ENCODE measurements around the gene ZNF136. TPM values are rescaled to one million over a fixed set of nuclear protein-coding genes. Genes with fewer than 3 reads are reported as not detected.

Gene ZNF136
- total RNA-seq, 1 experiment from 2014 or later, result 6.7 TPM

GRCh38 chr19:12156223-12157058 lies 6.5 kb upstream of the ZNF136 start, which contains the start of gene ZNF625 (continued):
- TF ChIP-seq, protein P1, sequence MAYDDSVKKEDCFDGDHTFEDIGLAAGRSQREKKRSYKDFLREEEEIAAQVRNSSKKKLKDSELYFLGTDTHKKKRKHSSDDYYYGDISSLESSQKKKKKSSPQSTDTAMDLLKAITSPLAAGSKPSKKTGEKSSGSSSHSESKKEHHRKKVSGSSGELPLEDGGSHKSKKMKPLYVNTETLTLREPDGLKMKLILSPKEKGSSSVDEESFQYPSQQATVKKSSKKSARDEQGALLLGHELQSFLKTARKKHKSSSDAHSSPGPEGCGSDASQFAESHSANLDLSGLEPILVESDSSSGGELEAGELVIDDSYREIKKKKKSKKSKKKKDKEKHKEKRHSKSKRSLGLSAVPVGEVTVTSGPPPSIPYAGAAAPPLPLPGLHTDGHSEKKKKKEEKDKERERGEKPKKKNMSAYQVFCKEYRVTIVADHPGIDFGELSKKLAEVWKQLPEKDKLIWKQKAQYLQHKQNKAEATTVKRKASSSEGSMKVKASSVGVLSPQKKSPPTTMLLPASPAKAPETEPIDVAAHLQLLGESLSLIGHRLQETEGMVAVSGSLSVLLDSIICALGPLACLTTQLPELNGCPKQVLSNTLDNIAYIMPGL (CRISPR knock-in tag; IDR thresholded peaks at IDR 0.05), result 0 out of 2 replicates have a peak, but pooled peaks have one; percentile 40
- TF ChIP-seq, protein P2, sequence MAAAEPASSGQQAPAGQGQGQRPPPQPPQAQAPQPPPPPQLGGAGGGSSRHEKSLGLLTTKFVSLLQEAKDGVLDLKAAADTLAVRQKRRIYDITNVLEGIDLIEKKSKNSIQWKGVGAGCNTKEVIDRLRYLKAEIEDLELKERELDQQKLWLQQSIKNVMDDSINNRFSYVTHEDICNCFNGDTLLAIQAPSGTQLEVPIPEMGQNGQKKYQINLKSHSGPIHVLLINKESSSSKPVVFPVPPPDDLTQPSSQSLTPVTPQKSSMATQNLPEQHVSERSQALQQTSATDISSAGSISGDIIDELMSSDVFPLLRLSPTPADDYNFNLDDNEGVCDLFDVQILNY (CRISPR knock-in tag; IDR thresholded peaks at IDR 0.05), result peak; percentile 49; the same call in 1 of the 2 replicates
- TF ChIP-seq ZNF232 (CRISPR knock-in tag; IDR thresholded peaks at IDR 0.05) (no peak), FOXP4 (CRISPR knock-in tag; IDR thresholded peaks at IDR 0.05) (no peak), NFYB (CRISPR knock-in tag; conservative IDR thresholded peaks at IDR 0.05; ENCODE audit: low read depth) (peak; percentile 84), TEAD1 (CRISPR knock-in tag; IDR thresholded peaks at IDR 0.05) (no peak), ETV6 (CRISPR knock-in tag; IDR thresholded peaks at IDR 0.05) (0 out of 2 replicates have a peak, but pooled peaks have one; percentile 24), JUN (CRISPR knock-in tag; IDR thresholded peaks at IDR 0.05) (no peak), NFATC4 (CRISPR knock-in tag; IDR thresholded peaks at IDR 0.05) (no peak), ZNF396 (CRISPR knock-in tag; IDR thresholded peaks at IDR 0.05; ENCODE audit: borderline replicate concordance) (no peak), ZNF121 (CRISPR knock-in tag; IDR thresholded peaks at IDR 0.05) (peak; percentile 92), ARID4B (CRISPR knock-in tag; IDR thresholded peaks at IDR 0.05; ENCODE audit: borderline replicate concordance) (0 out of 2 replicates have a peak, but pooled peaks have one; percentile 64)
- TF ChIP-seq, protein P3, sequence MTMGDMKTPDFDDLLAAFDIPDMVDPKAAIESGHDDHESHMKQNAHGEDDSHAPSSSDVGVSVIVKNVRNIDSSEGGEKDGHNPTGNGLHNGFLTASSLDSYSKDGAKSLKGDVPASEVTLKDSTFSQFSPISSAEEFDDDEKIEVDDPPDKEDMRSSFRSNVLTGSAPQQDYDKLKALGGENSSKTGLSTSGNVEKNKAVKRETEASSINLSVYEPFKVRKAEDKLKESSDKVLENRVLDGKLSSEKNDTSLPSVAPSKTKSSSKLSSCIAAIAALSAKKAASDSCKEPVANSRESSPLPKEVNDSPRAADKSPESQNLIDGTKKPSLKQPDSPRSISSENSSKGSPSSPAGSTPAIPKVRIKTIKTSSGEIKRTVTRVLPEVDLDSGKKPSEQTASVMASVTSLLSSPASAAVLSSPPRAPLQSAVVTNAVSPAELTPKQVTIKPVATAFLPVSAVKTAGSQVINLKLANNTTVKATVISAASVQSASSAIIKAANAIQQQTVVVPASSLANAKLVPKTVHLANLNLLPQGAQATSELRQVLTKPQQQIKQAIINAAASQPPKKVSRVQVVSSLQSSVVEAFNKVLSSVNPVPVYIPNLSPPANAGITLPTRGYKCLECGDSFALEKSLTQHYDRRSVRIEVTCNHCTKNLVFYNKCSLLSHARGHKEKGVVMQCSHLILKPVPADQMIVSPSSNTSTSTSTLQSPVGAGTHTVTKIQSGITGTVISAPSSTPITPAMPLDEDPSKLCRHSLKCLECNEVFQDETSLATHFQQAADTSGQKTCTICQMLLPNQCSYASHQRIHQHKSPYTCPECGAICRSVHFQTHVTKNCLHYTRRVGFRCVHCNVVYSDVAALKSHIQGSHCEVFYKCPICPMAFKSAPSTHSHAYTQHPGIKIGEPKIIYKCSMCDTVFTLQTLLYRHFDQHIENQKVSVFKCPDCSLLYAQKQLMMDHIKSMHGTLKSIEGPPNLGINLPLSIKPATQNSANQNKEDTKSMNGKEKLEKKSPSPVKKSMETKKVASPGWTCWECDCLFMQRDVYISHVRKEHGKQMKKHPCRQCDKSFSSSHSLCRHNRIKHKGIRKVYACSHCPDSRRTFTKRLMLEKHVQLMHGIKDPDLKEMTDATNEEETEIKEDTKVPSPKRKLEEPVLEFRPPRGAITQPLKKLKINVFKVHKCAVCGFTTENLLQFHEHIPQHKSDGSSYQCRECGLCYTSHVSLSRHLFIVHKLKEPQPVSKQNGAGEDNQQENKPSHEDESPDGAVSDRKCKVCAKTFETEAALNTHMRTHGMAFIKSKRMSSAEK (CRISPR knock-in tag; IDR thresholded peaks at IDR 0.05; ENCODE audit: borderline replicate concordance), result no peak
